HEK293 (cell line): ENCODE data around the gene APOH.

Experiments
- CTCF ChIA-PET: fragments of 350-600 bp; formaldehyde crosslinking; extraction: SDS; loops from one replicate; lab custom pipeline; 2021; ENCODE audit warnings: antibody characterized with exemption; lab: Yijun Ruan, JAX
- POLR2A ChIA-PET: fragments of 300-600 bp; formaldehyde crosslinking; extraction: SDS; loops from one replicate; lab custom pipeline; 2020; ENCODE audit warnings: antibody characterized with exemption, inconsistent platforms; lab: Yijun Ruan, JAX
- H3K27ac ChIP-seq: fragments of 200-500 bp; sonication (Bioruptor generic); 2 replicates; pipeline ENCODE4 v1.5.1; 2014; ENCODE audit warnings: low read depth, low read length, control low read depth, inconsistent platforms; ENCODE audit errors: extremely low read depth
- H3K36me3 ChIP-seq, 2 experiments: fragments of 200-500 bp in 1 of 2; sonication (Bioruptor generic) in 1 of 2; 1 replicate in 1 of 2; 2 replicates in 1 of 2; pipeline ENCODE4 v1.5.1; 2014 to 2017; ENCODE audit warnings: inconsistent platforms in 2 of 2, low read length in 2 of 2; ENCODE audit not compliant: control insufficient read depth in 2 of 2, insufficient read depth in 1 of 2
- H3K4me1 ChIP-seq: fragments of 200-500 bp; sonication (Bioruptor generic); 2 replicates; pipeline ENCODE4 v1.5.1; 2014; ENCODE audit warnings: mild to moderate bottlenecking, low read length, inconsistent platforms; ENCODE audit not compliant: control insufficient read depth, insufficient read depth
- H3K4me3 ChIP-seq: 2 replicates; pipeline ENCODE4 v1.5.1; 2011; ENCODE audit warnings: low read depth, mild to moderate bottlenecking, control low read depth, low read length, moderate library complexity
- H3K9me3 ChIP-seq: fragments of 200-500 bp; sonication (Bioruptor generic); 2 replicates; pipeline ENCODE4 v1.5.1; 2014; ENCODE audit warnings: low read depth, low read length, inconsistent platforms; ENCODE audit not compliant: control insufficient read depth, insufficient read depth
- BCL11A ChIP-seq: fragments of 450-650 bp; formaldehyde crosslinking; IDR thresholded peaks from 2 replicates; pipeline ENCODE4 v1.5.1; 2016; ENCODE audit warnings: low read depth, missing biosample characterization, missing genetic modification characterization
- EGR2 ChIP-seq: fragments of 450-650 bp; formaldehyde crosslinking; IDR thresholded peaks from 2 replicates; pipeline ENCODE4 v1.5.1; 2016; ENCODE audit warnings: low read depth, missing biosample characterization, missing genetic modification characterization
- FEZF1 ChIP-seq: fragments of 450-650 bp; formaldehyde crosslinking; IDR thresholded peaks from 2 replicates; pipeline ENCODE4 v1.5.1; 2016; ENCODE audit warnings: missing biosample characterization, missing genetic modification characterization
- KLF7 ChIP-seq: fragments of 450-650 bp; formaldehyde crosslinking; IDR thresholded peaks from 2 replicates; pipeline ENCODE4 v1.5.1; 2016; ENCODE audit warnings: missing biosample characterization, missing genetic modification characterization, borderline replicate concordance
- MYNN ChIP-seq: fragments of 450-650 bp; formaldehyde crosslinking; IDR thresholded peaks from 2 replicates; pipeline ENCODE4 v1.5.1; 2016; ENCODE audit warnings: missing biosample characterization, missing genetic modification characterization, borderline replicate concordance
- OVOL3 ChIP-seq: fragments of 450-650 bp; formaldehyde crosslinking; IDR thresholded peaks from 2 replicates; pipeline ENCODE4 v1.5.1; 2016; ENCODE audit warnings: missing biosample characterization, missing genetic modification characterization
- WT1 ChIP-seq: fragments of 450-650 bp; formaldehyde crosslinking; IDR thresholded peaks from 2 replicates; pipeline ENCODE4 v1.5.1; 2016; ENCODE audit warnings: missing biosample characterization, missing genetic modification characterization
- ZBTB48 ChIP-seq: fragments of 450-650 bp; formaldehyde crosslinking; IDR thresholded peaks from 2 replicates; pipeline ENCODE4 v1.5.1; 2016; ENCODE audit warnings: missing biosample characterization, missing genetic modification characterization
- ZFP69B ChIP-seq: fragments of 450-650 bp; formaldehyde crosslinking; IDR thresholded peaks from 2 replicates; pipeline ENCODE4 v1.5.1; 2016; ENCODE audit warnings: missing biosample characterization, missing genetic modification characterization
- ZIC2 ChIP-seq: fragments of 450-650 bp; formaldehyde crosslinking; IDR thresholded peaks from 2 replicates; pipeline ENCODE4 v1.5.1; 2016; ENCODE audit warnings: missing biosample characterization, missing genetic modification characterization
- ZNF138 ChIP-seq: fragments of 450-650 bp; formaldehyde crosslinking; IDR thresholded peaks from 2 replicates; pipeline ENCODE4 v1.5.1; 2016; ENCODE audit warnings: missing biosample characterization, missing genetic modification characterization, borderline replicate concordance
- ZNF266 ChIP-seq: fragments of 450-650 bp; formaldehyde crosslinking; IDR thresholded peaks from 2 replicates; pipeline ENCODE4 v1.5.1; 2016; ENCODE audit warnings: missing biosample characterization, missing genetic modification characterization, low read depth
- ZNF311 ChIP-seq: fragments of 450-650 bp; formaldehyde crosslinking; IDR thresholded peaks from 2 replicates; pipeline ENCODE4 v1.5.1; 2017; ENCODE audit warnings: missing biosample characterization, missing genetic modification characterization, borderline replicate concordance
- ZNF341 ChIP-seq: fragments of 450-650 bp; formaldehyde crosslinking; IDR thresholded peaks from 2 replicates; pipeline ENCODE4; 2016; ENCODE audit warnings: low read depth, missing biosample characterization, missing genetic modification characterization
- ZNF426 ChIP-seq: fragments of 450-650 bp; formaldehyde crosslinking; IDR thresholded peaks from 2 replicates; pipeline ENCODE4 v1.5.1; 2017; ENCODE audit warnings: missing biosample characterization, missing genetic modification characterization, mild to moderate bottlenecking, inconsistent platforms, moderate library complexity
- ZNF48 ChIP-seq: fragments of 450-650 bp; formaldehyde crosslinking; IDR thresholded peaks from 2 replicates; pipeline ENCODE4 v1.5.1; 2016; ENCODE audit warnings: missing biosample characterization, missing genetic modification characterization
- ZNF501 ChIP-seq: fragments of 450-650 bp; formaldehyde crosslinking; IDR thresholded peaks from 2 replicates; pipeline ENCODE4 v1.5.1; 2016; ENCODE audit warnings: missing biosample characterization, missing genetic modification characterization
- ZNF585B ChIP-seq: fragments of 450-650 bp; formaldehyde crosslinking; IDR thresholded peaks from 2 replicates; pipeline ENCODE4 v1.5.1; 2016; ENCODE audit warnings: missing biosample characterization, missing genetic modification characterization
- ZNF629 ChIP-seq: fragments of 450-650 bp; formaldehyde crosslinking; IDR thresholded peaks from 2 replicates; pipeline ENCODE4 v1.5.1; 2017; ENCODE audit warnings: missing biosample characterization, missing genetic modification characterization
- ZNF660 ChIP-seq: fragments of 450-650 bp; IDR thresholded peaks from 2 replicates; pipeline ENCODE4 v1.5.1; 2018; ENCODE audit warnings: missing biosample characterization, mild to moderate bottlenecking, missing genetic modification characterization
- ZNF747 ChIP-seq: fragments of 450-650 bp; formaldehyde crosslinking; IDR thresholded peaks from 2 replicates; pipeline ENCODE4 v1.5.1; 2016; ENCODE audit warnings: missing biosample characterization, missing genetic modification characterization
- ZNF785 ChIP-seq: fragments of 450-650 bp; formaldehyde crosslinking; IDR thresholded peaks from 2 replicates; pipeline ENCODE4 v1.5.1; 2016; ENCODE audit warnings: missing biosample characterization, missing genetic modification characterization
- TF ChIP-seq, protein P1 (sequence below): fragments of 450-650 bp; formaldehyde crosslinking; IDR thresholded peaks from 2 replicates; pipeline ENCODE4 v1.5.1; 2016; ENCODE audit warnings: missing biosample characterization, missing genetic modification characterization, borderline replicate concordance
- TF ChIP-seq, protein P2 (sequence below): fragments of 450-650 bp; formaldehyde crosslinking; IDR thresholded peaks from 2 replicates; pipeline ENCODE4 v1.5.1; 2017; ENCODE audit warnings: missing biosample characterization, missing genetic modification characterization
- TF ChIP-seq, protein P3 (sequence below): fragments of 450-650 bp; formaldehyde crosslinking; IDR thresholded peaks from 2 replicates; pipeline ENCODE4 v1.5.1; 2017; ENCODE audit warnings: missing biosample characterization, missing genetic modification characterization
- TF ChIP-seq, protein P4 (sequence below): fragments of 450-650 bp; formaldehyde crosslinking; IDR thresholded peaks from 2 replicates; pipeline ENCODE4 v1.5.1; 2017; ENCODE audit warnings: missing biosample characterization, missing genetic modification characterization
- TF ChIP-seq, protein P5 (sequence below): fragments of 450-650 bp; formaldehyde crosslinking; IDR thresholded peaks from 2 replicates; pipeline ENCODE4 v1.5.1; 2016; ENCODE audit warnings: missing biosample characterization, missing genetic modification characterization
- TF ChIP-seq, protein P6 (sequence below): fragments of 450-650 bp; formaldehyde crosslinking; IDR thresholded peaks from 2 replicates; pipeline ENCODE4 v1.5.1; 2016; ENCODE audit warnings: missing biosample characterization, missing genetic modification characterization

The APOH gene

DNA sequence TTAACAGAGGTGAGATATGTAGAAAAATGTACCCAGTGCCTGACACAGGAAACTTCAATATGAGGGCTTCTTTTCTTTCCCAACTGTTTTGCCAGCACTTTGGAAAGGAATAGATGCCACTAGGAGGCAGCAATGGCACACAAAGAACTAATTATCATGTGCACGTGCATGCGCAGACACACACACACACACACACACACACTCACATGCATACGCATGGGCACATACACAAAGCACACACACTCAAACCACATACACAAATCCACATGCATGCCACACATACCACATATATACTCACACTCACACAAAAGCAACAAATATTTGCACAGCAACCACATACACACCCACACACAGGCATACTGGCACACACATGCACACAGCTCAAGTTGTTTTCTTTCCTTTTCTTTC is 28.5 kb downstream of the APOH start:
- Histone ChIP-seq H3K9me3 (no peaks in the 10 kb centered on the region), H3K4me1 (no peaks in the 10 kb centered on the region), H3K27ac (no peak overlapping the region), H3K36me3 (no peaks in the 10 kb centered on the region), H3K4me3 (no peak overlapping the region)
- ChIA-PET CTCF (interaction anchor here (0.6 to 2.4 kb wide), 53 partner anchors 10 to 1839 kb away, joined by 3 to 27 read pairs (median 3); partner anchors contain the start of gene CEP112), POLR2A (no interaction called here)
- no peak for TF ChIP-seq ZNF266
- no peak for TF ChIP-seq ZNF48 (tag by site-specific recombination)
- TF ChIP-seq, protein P1, sequence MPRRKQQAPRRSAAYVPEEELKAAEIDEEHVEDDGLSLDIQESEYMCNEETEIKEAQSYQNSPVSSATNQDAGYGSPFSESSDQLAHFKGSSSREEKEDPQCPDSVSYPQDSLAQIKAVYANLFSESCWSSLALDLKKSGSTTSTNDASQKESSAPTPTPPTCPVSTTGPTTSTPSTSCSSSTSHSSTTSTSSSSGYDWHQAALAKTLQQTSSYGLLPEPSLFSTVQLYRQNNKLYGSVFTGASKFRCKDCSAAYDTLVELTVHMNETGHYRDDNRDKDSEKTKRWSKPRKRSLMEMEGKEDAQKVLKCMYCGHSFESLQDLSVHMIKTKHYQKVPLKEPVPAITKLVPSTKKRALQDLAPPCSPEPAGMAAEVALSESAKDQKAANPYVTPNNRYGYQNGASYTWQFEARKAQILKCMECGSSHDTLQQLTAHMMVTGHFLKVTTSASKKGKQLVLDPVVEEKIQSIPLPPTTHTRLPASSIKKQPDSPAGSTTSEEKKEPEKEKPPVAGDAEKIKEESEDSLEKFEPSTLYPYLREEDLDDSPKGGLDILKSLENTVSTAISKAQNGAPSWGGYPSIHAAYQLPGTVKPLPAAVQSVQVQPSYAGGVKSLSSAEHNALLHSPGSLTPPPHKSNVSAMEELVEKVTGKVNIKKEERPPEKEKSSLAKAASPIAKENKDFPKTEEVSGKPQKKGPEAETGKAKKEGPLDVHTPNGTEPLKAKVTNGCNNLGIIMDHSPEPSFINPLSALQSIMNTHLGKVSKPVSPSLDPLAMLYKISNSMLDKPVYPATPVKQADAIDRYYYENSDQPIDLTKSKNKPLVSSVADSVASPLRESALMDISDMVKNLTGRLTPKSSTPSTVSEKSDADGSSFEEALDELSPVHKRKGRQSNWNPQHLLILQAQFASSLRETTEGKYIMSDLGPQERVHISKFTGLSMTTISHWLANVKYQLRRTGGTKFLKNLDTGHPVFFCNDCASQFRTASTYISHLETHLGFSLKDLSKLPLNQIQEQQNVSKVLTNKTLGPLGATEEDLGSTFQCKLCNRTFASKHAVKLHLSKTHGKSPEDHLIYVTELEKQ (tag by site-specific recombination) = no peak
- TF ChIP-seq WT1 = no peak
- TF ChIP-seq MYNN = no peak
- TF ChIP-seq ZNF785 (tag by site-specific recombination) = 0 out of 2 replicates have a peak, but pooled peaks have one; percentile 55
- TF ChIP-seq, protein P2, sequence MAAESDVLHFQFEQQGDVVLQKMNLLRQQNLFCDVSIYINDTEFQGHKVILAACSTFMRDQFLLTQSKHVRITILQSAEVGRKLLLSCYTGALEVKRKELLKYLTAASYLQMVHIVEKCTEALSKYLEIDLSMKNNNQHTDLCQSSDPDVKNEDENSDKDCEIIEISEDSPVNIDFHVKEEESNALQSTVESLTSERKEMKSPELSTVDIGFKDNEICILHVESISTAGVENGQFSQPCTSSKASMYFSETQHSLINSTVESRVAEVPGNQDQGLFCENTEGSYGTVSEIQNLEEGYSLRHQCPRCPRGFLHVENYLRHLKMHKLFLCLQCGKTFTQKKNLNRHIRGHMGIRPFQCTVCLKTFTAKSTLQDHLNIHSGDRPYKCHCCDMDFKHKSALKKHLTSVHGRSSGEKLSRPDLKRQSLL (tag by site-specific recombination) = no peak
- TF ChIP-seq, protein P3, sequence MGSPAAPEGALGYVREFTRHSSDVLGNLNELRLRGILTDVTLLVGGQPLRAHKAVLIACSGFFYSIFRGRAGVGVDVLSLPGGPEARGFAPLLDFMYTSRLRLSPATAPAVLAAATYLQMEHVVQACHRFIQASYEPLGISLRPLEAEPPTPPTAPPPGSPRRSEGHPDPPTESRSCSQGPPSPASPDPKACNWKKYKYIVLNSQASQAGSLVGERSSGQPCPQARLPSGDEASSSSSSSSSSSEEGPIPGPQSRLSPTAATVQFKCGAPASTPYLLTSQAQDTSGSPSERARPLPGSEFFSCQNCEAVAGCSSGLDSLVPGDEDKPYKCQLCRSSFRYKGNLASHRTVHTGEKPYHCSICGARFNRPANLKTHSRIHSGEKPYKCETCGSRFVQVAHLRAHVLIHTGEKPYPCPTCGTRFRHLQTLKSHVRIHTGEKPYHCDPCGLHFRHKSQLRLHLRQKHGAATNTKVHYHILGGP = no peak
- TF ChIP-seq, protein P4, sequence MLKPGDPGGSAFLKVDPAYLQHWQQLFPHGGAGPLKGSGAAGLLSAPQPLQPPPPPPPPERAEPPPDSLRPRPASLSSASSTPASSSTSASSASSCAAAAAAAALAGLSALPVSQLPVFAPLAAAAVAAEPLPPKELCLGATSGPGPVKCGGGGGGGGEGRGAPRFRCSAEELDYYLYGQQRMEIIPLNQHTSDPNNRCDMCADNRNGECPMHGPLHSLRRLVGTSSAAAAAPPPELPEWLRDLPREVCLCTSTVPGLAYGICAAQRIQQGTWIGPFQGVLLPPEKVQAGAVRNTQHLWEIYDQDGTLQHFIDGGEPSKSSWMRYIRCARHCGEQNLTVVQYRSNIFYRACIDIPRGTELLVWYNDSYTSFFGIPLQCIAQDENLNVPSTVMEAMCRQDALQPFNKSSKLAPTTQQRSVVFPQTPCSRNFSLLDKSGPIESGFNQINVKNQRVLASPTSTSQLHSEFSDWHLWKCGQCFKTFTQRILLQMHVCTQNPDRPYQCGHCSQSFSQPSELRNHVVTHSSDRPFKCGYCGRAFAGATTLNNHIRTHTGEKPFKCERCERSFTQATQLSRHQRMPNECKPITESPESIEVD (tag by site-specific recombination) = no peak
- no peak for TF ChIP-seq FEZF1
- TF ChIP-seq KLF7 (tag by site-specific recombination) = peak; percentile 38; the same call in 1 of the 2 replicates
- TF ChIP-seq ZNF341 (tag by site-specific recombination) = no peak
- TF ChIP-seq, protein P5, sequence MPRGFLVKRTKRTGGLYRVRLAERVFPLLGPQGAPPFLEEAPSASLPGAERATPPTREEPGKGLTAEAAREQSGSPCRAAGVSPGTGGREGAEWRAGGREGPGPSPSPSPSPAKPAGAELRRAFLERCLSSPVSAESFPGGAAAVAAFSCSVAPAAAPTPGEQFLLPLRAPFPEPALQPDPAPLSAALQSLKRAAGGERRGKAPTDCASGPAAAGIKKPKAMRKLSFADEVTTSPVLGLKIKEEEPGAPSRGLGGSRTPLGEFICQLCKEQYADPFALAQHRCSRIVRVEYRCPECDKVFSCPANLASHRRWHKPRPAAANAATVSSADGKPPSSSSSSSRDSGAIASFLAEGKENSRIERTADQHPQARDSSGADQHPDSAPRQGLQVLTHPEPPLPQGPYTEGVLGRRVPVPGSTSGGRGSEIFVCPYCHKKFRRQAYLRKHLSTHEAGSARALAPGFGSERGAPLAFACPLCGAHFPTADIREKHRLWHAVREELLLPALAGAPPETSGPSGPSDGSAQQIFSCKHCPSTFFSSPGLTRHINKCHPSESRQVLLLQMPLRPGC = no peak
- no peak for TF ChIP-seq ZNF747 (tag by site-specific recombination)
- TF ChIP-seq ZBTB48 (tag by site-specific recombination) = no peak
- TF ChIP-seq ZFP69B (tag by site-specific recombination) = 0 out of 2 replicates have a peak, but pooled peaks have one; percentile 58
- TF ChIP-seq ZNF426 (tag by site-specific recombination) = no peak
- TF ChIP-seq, protein P6, sequence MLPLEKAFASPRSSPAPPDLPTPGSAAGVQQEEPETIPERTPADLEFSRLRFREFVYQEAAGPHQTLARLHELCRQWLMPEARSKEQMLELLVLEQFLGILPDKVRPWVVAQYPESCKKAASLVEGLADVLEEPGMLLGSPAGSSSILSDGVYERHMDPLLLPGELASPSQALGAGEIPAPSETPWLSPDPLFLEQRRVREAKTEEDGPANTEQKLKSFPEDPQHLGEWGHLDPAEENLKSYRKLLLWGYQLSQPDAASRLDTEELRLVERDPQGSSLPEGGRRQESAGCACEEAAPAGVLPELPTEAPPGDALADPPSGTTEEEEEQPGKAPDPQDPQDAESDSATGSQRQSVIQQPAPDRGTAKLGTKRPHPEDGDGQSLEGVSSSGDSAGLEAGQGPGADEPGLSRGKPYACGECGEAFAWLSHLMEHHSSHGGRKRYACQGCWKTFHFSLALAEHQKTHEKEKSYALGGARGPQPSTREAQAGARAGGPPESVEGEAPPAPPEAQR = peak; percentile 96
- TF ChIP-seq ZIC2 (tag by site-specific recombination) = no peak
- TF ChIP-seq ZNF660 (tag by site-specific recombination) = peak; percentile 7; the same call in 1 of the 2 replicates
- peak; percentile 88 for TF ChIP-seq ZNF501 (tag by site-specific recombination)
- TF ChIP-seq ZNF629 (tag by site-specific recombination) = peak; percentile 57; the same call in 1 of the 2 replicates
- no peak for TF ChIP-seq ZNF138
- TF ChIP-seq EGR2 (tag by site-specific recombination) = peak; percentile 73
- TF ChIP-seq ZNF585B (tag by site-specific recombination) = no peak
- TF ChIP-seq ZNF311 (tag by site-specific recombination) = no peak
- TF ChIP-seq BCL11A (tag by site-specific recombination) = peak; percentile 16; the same call in 1 of the 2 replicates
- TF ChIP-seq OVOL3 = 0 out of 2 replicates have a peak, but pooled peaks have one; percentile 14
